ENCODE data around the gene COBL.

COBL gene

DNA sequence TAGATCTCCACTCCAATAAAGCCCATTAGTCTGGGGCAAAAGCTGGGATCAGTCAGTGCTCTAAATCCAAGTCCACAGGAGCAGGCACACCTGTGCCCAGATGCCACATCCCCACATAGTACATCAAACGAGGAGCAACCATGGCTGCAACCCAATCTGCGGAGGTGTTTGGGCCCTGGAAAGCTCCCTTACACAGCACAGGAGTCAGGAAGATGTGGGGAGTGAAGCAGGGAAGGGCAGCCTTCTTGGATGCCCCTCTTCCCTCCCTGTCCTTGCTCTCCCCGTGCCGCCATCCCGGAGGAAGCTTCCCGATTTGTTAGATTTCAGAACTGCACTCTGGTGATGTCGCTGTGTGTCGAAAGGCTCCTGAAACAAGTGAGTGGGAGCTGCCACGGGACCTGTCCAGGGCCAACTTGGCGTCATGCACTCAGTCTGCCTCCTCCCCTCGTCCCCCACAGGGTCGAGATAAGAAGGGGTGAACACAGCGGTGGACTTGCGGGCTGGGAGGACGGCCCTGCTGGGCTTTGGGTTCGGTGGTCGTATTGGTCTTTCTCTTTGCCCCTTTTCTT lies 303.3 kb downstream of the COBL start:
- H3K4me1 ChIP-seq (ENCODE audit: insufficient read depth, low read length, poor library complexity, severe bottlenecking), result no peaks in the 10 kb centered on the region
- no peak overlapping the region for H2AFZ ChIP-seq (ENCODE audit: low read length)
- no peak overlapping the region for H3K4me3 ChIP-seq (ENCODE audit: low read length, poor library complexity, severe bottlenecking)
- H3K36me3 ChIP-seq (ENCODE audit: insufficient read depth, low read length), result no peaks in the 10 kb centered on the region
- H3K4me2 ChIP-seq (ENCODE audit: low read depth, low read length, poor library complexity, severe bottlenecking), result no peak overlapping the region
- H3K9me2 ChIP-seq (replicated peaks; ENCODE audit: low read depth, low read length), result no peaks in the 10 kb centered on the region
- H3F3A ChIP-seq (ENCODE audit: low read depth), result no peaks in the 10 kb centered on the region
- no peaks in the 10 kb centered on the region for H3K9me3 ChIP-seq (ENCODE audit: insufficient read depth, low read depth, low read length)
- no peak overlapping the region for H3K9ac ChIP-seq (ENCODE audit: low read depth, low read length, poor library complexity, severe bottlenecking)
- no peaks in the 10 kb centered on the region for H3K27me3 ChIP-seq (ENCODE audit: insufficient read depth, low read length, poor library complexity, severe bottlenecking)
- no peaks in the 10 kb centered on the region for H3K79me2 ChIP-seq (ENCODE audit: insufficient read depth, low read length)
- TF ChIP-seq, protein P1, sequence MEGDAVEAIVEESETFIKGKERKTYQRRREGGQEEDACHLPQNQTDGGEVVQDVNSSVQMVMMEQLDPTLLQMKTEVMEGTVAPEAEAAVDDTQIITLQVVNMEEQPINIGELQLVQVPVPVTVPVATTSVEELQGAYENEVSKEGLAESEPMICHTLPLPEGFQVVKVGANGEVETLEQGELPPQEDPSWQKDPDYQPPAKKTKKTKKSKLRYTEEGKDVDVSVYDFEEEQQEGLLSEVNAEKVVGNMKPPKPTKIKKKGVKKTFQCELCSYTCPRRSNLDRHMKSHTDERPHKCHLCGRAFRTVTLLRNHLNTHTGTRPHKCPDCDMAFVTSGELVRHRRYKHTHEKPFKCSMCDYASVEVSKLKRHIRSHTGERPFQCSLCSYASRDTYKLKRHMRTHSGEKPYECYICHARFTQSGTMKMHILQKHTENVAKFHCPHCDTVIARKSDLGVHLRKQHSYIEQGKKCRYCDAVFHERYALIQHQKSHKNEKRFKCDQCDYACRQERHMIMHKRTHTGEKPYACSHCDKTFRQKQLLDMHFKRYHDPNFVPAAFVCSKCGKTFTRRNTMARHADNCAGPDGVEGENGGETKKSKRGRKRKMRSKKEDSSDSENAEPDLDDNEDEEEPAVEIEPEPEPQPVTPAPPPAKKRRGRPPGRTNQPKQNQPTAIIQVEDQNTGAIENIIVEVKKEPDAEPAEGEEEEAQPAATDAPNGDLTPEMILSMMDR (conservative IDR thresholded peaks at IDR 0.05; ENCODE audit: low read length), result no peak
- H4K20me1 ChIP-seq (ENCODE audit: insufficient read depth, low read length, poor library complexity, severe bottlenecking), result no peaks in the 10 kb centered on the region

GRCh38 chr7:51012569-51013217 lies 303.9 kb downstream of the COBL start:
- Histone ChIP-seq H3K4me2 (ENCODE audit: low read depth, low read length, poor library complexity, severe bottlenecking) (no peak overlapping the region), H3F3A (ENCODE audit: low read depth) (no peaks in the 10 kb centered on the region), H3K9ac (ENCODE audit: low read depth, low read length, poor library complexity, severe bottlenecking) (no peak overlapping the region), H3K79me2 (ENCODE audit: insufficient read depth, low read length) (no peaks in the 10 kb centered on the region), H2AFZ (ENCODE audit: low read length) (no peak overlapping the region), H3K4me1 (ENCODE audit: insufficient read depth, low read length, poor library complexity, severe bottlenecking) (no peaks in the 10 kb centered on the region), H3K4me3 (ENCODE audit: low read length, poor library complexity, severe bottlenecking) (no peak overlapping the region), H3K27me3 (ENCODE audit: insufficient read depth, low read length, poor library complexity, severe bottlenecking) (no peaks in the 10 kb centered on the region), H3K9me3 (ENCODE audit: insufficient read depth, low read depth, low read length) (no peaks in the 10 kb centered on the region), H3K9me2 (replicated peaks; ENCODE audit: low read depth, low read length) (no peaks in the 10 kb centered on the region), H3K36me3 (ENCODE audit: insufficient read depth, low read length) (no peaks in the 10 kb centered on the region), H4K20me1 (ENCODE audit: insufficient read depth, low read length, poor library complexity, severe bottlenecking) (no peaks in the 10 kb centered on the region)
- no peak for TF ChIP-seq EZH2phosphoT487 (IDR thresholded peaks at IDR 0.05; ENCODE audit: borderline replicate concordance)
- TF ChIP-seq, protein P1 (conservative IDR thresholded peaks at IDR 0.05; ENCODE audit: low read length), result no peak

GRCh38 chr7:51011710-51012350 lies 304.8 kb downstream of the COBL start:
- no peaks in the 10 kb centered on the region for H4K20me1 ChIP-seq (ENCODE audit: insufficient read depth, low read length, poor library complexity, severe bottlenecking)
- H3K9me2 ChIP-seq (replicated peaks; ENCODE audit: low read depth, low read length), result no peaks in the 10 kb centered on the region
- H3K4me2 ChIP-seq (ENCODE audit: low read depth, low read length, poor library complexity, severe bottlenecking), result no peak overlapping the region
- no peaks in the 10 kb centered on the region for H3K36me3 ChIP-seq (ENCODE audit: insufficient read depth, low read length)
- H3F3A ChIP-seq (ENCODE audit: low read depth), result no peaks in the 10 kb centered on the region
- H2AFZ ChIP-seq (ENCODE audit: low read length), result no peak overlapping the region
- no peaks in the 10 kb centered on the region for H3K79me2 ChIP-seq (ENCODE audit: insufficient read depth, low read length)
- H3K4me3 ChIP-seq (ENCODE audit: low read length, poor library complexity, severe bottlenecking), result no peak overlapping the region
- H3K9me3 ChIP-seq (ENCODE audit: insufficient read depth, low read depth, low read length), result no peaks in the 10 kb centered on the region
- no peak for TF ChIP-seq EZH2phosphoT487 (IDR thresholded peaks at IDR 0.05; ENCODE audit: borderline replicate concordance)
- TF ChIP-seq, protein P1 (conservative IDR thresholded peaks at IDR 0.05; ENCODE audit: low read length), result no peak
- H3K4me1 ChIP-seq (ENCODE audit: insufficient read depth, low read length, poor library complexity, severe bottlenecking), result no peaks in the 10 kb centered on the region
- no peaks in the 10 kb centered on the region for H3K27me3 ChIP-seq (ENCODE audit: insufficient read depth, low read length, poor library complexity, severe bottlenecking)
- no peak overlapping the region for H3K9ac ChIP-seq (ENCODE audit: low read depth, low read length, poor library complexity, severe bottlenecking)

Data from Loucy (cell line).